SK-N-SH (cell line): ENCODE measurements around the gene CACNA1H. TPM values are rescaled to one million over a fixed set of nuclear protein-coding genes. Genes with fewer than 3 reads are reported as not detected.

Source experiments
- CTCF ChIA-PET: fragments of 300-600, 350-600 bp; formaldehyde crosslinking; extraction: SDS; loops from one replicate; lab custom pipeline; 2021; lab: Yijun Ruan, JAX
- POLR2A ChIA-PET: fragments of 350-600 bp; sonication (Branson Sonifier 250); formaldehyde crosslinking; extraction: SDS; loops from one replicate; lab custom pipeline; 2020; ENCODE audit warnings: antibody characterized with exemption, inconsistent platforms; lab: Yijun Ruan, JAX
- DNase-seq: peaks from one replicate; pipeline ENCODE4 v3.0.0; 2012
- H2AFZ ChIP-seq: fragments of 200-600 bp; sonication (generic); 2 replicates; pipeline ENCODE4 v1.8.1; 2016; ENCODE audit warnings: antibody characterized with exemption, mild to moderate bottlenecking, low read depth
- H3F3A ChIP-seq: fragments of 200-600 bp; sonication (generic); replicated peaks from 2 replicates; pipeline ENCODE3; 2016; ENCODE audit warnings: antibody characterized with exemption, mild to moderate bottlenecking; ENCODE audit not compliant: insufficient read depth
- H3K27ac ChIP-seq, 2 experiments: fragments of 200-500 bp in 1 of 2; fragments of 200-600 bp in 1 of 2; sonication (Bioruptor generic) in 1 of 2; sonication (generic), shearing (Covaris generic) in 1 of 2; 2 replicates each; pipeline versions ENCODE4 v1.5.1 to v1.6.1; 2014 to 2016; ENCODE audit warnings: low read depth in 2 of 2, inconsistent platforms in 1 of 2, low read length in 1 of 2, mild to moderate bottlenecking in 1 of 2, mixed read lengths in 1 of 2
- H3K27me3 ChIP-seq: fragments of 200-600 bp; sonication (generic), shearing (Covaris generic); 2 replicates; pipeline ENCODE4 v1.6.1; 2016; ENCODE audit warnings: mixed run types; ENCODE audit not compliant: insufficient read depth
- H3K36me3 ChIP-seq, 2 experiments: fragments of 200-500 bp in 1 of 2; fragments of 200-600 bp in 1 of 2; sonication (Bioruptor generic) in 1 of 2; sonication (generic) in 1 of 2; replicated peaks in 1 of 2; 2 replicates each; pipeline versions ENCODE3 to v1.5.1; 2014 to 2016; ENCODE audit warnings: low read length in 1 of 2, mild to moderate bottlenecking in 1 of 2; ENCODE audit not compliant: insufficient read depth in 2 of 2, control insufficient read depth in 1 of 2
- H3K4me1 ChIP-seq, 2 experiments: fragments of 200-500 bp in 1 of 2; fragments of 200-600 bp in 1 of 2; sonication (Bioruptor generic) in 1 of 2; sonication (generic), shearing (Covaris generic) in 1 of 2; 2 replicates each; pipeline versions ENCODE4 v1.5.1 to v1.6.1; 2014 to 2016; ENCODE audit warnings: low read depth in 1 of 2, low read length in 1 of 2, mixed run types in 1 of 2; ENCODE audit not compliant: insufficient read depth in 2 of 2, control insufficient read depth in 1 of 2
- H3K4me2 ChIP-seq: fragments of 200-600 bp; sonication (generic), shearing (Covaris generic); 2 replicates; pipeline ENCODE4 v1.6.1; 2017; ENCODE audit warnings: mixed run types
- H3K4me3 ChIP-seq, 2 experiments: fragments of 200-500 bp in 1 of 2; fragments of 200-600 bp in 1 of 2; sonication (Bioruptor generic) in 1 of 2; sonication (generic), shearing (Covaris generic) in 1 of 2; 2 replicates each; pipeline versions ENCODE4 v1.5.1 to v1.8.1; 2014 to 2016; ENCODE audit warnings: low read depth in 2 of 2, inconsistent platforms in 1 of 2, low read length in 1 of 2, mild to moderate bottlenecking in 1 of 2, mixed read lengths in 1 of 2, moderate library complexity in 1 of 2
- H3K79me2 ChIP-seq: fragments of 200-600 bp; sonication (generic); 2 replicates; pipeline ENCODE4 v1.8.1; 2017; ENCODE audit warnings: mild to moderate bottlenecking; ENCODE audit not compliant: insufficient read depth
- H3K9ac ChIP-seq: fragments of 200-600 bp; sonication (generic); 2 replicates; pipeline ENCODE4 v1.6.1; 2017; ENCODE audit warnings: mixed run types
- H3K9me2 ChIP-seq: fragments of 200-600 bp; sonication (generic); 2 replicates; pipeline ENCODE4 v1.6.1; 2017; ENCODE audit warnings: mixed run types
- H3K9me3 ChIP-seq: fragments of 200-600 bp; sonication (generic); 2 replicates; pipeline ENCODE4 v1.6.1; 2017; ENCODE audit warnings: mixed run types, mild to moderate bottlenecking, moderate library complexity
- H4K20me1 ChIP-seq: fragments of 200-600 bp; sonication (generic); 2 replicates; pipeline ENCODE4 v1.6.1; 2017; ENCODE audit warnings: mild to moderate bottlenecking, mixed run types; ENCODE audit not compliant: insufficient read depth
- ELF1 ChIP-seq: IDR thresholded peaks from 2 replicates; pipeline ENCODE4 v1.4.0; 2012
- EP300 ChIP-seq, 2 experiments: IDR thresholded peaks; 2 replicates each; pipeline versions ENCODE4 v1.4.0 to v1.6.1; 2012; ENCODE audit warnings: borderline replicate concordance in 1 of 2, low read depth in 1 of 2, low read length in 1 of 2
- FOSL2 ChIP-seq: IDR thresholded peaks from 2 replicates; pipeline ENCODE4 v1.4.0; 2012; ENCODE audit warnings: low read depth, mild to moderate bottlenecking, moderate library complexity, borderline replicate concordance
- FOXJ3 ChIP-seq: sonication (generic); formaldehyde crosslinking; IDR thresholded peaks from 2 replicates; pipeline ENCODE4 v1.5.1; 2020; ENCODE audit warnings: mild to moderate bottlenecking, missing genetic modification reagents
- GABPA ChIP-seq: IDR thresholded peaks from 2 replicates; pipeline ENCODE4 v1.4.0; 2012; ENCODE audit warnings: low read depth, mild to moderate bottlenecking
- JUND ChIP-seq: IDR thresholded peaks from 2 replicates; pipeline ENCODE4 v1.4.0; 2012
- NFIC ChIP-seq: IDR thresholded peaks from 2 replicates; pipeline ENCODE4 v1.4.0; 2012; ENCODE audit warnings: borderline replicate concordance
- NRF1 ChIP-seq: IDR thresholded peaks from 2 replicates; pipeline ENCODE4 v1.6.1; 2012; ENCODE audit warnings: low read depth, mild to moderate bottlenecking, low read length
- RXRA ChIP-seq: IDR thresholded peaks from 2 replicates; pipeline ENCODE4 v1.4.0; 2012; ENCODE audit warnings: low read depth, mild to moderate bottlenecking, borderline replicate concordance
- TCF12 ChIP-seq: IDR thresholded peaks from 2 replicates; pipeline ENCODE4 v1.4.0; 2012
- WGBS: methylation state at CpG from one replicate; pipeline ENCODE4 v1.1.6; 2017; ENCODE audit warnings: low lambda C conversion rate; 5-methylcytosine and 5-hydroxymethylcytosine counted together
- polyA plus RNA-seq, 3 experiments: library from polyadenylated mRNA; depleted of rRNA; stranded (reverse); fragments of >200 nt; gene quantifications; 2 replicates each; pipeline ENCODE4 v1.2.3, GENCODE V29; 2012
- TF ChIP-seq, protein P1 (sequence below): IDR thresholded peaks from 2 replicates; pipeline ENCODE4 v1.4.0; 2012; ENCODE audit warnings: low read depth, borderline replicate concordance
- TF ChIP-seq, protein P2 (sequence below): IDR thresholded peaks from 2 replicates; pipeline ENCODE4 v1.4.0; 2012; ENCODE audit warnings: low read depth, borderline replicate concordance
- TF ChIP-seq, protein P3 (sequence below): IDR thresholded peaks from 2 replicates; pipeline ENCODE4 v1.4.0; 2012; ENCODE audit warnings: low read depth
- TF ChIP-seq, protein P4 (sequence below): fragments of 150-350 bp; IDR thresholded peaks from 2 replicates; pipeline ENCODE4 v1.6.1; 2016; ENCODE audit warnings: mild to moderate bottlenecking, low read depth, low read length
- TF ChIP-seq, protein P5 (sequence below): fragments of 150-350 bp; IDR thresholded peaks from 2 replicates; pipeline ENCODE4 v1.6.1; 2017; ENCODE audit warnings: antibody characterized with exemption, low read length, low read depth, borderline replicate concordance

The CACNA1H gene
- polyA plus RNA-seq, 1 of the 3 experiments (the other 2 are of a cell fraction), result not detected

DNA sequence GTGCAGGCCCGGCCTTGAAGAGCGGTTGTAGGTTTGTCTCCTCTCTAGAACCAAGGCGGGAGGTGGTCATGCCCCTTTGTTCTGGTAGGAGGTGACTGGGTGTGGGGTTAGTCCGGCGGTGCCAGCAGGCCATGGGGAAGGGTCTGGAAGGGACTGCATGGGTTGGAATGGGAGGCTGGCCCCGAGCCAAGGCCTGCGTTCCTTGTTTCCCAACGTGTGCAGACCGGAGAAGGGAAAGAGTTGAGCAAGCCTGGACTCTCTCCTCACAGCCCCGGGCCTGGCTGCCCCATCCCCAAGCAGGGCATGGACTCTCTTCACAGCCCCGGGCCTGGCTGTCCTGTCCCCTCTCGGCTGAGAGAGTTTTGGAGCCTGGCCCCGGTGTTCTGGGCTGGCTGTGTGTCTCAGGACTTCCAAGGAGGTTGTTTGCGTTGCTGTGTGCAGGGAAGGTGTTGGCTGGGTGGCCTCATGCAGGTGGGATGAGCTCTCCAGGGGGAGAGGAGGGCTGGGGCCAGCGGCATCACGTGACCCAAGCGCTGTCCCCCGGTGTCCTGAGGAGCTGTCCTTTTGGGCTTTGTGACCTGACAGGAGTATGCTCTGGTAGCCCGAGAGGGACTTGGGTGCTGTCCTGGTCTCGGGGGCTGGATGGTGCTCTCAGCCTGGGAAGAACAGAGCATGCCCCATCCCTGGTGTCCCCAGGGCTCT, 2.6 kb downstream of the CACNA1H start:
- Histone ChIP-seq H3K4me1 (no peaks in the 10 kb centered on the region; a peak in 1 of 4 replicates), H2AFZ (no peak overlapping the region), H3K9me2 (no peaks in the 10 kb centered on the region), H3K9ac (no peak overlapping the region), H3K4me2 (no peak overlapping the region), H3K79me2 (no peaks in the 10 kb centered on the region), H3K9me3 (no peaks in the 10 kb centered on the region), H4K20me1 (peaks cover 19% of the 10 kb centered on the region), H3K27ac (no peak overlapping the region), H3K27me3 (peaks cover 83% of the 10 kb centered on the region), H3K4me3 (no peak overlapping the region), H3F3A (peaks cover 4% of the 10 kb centered on the region), H3K36me3 (no peaks in the 10 kb centered on the region)
- TF ChIP-seq JUND, result no peak
- TF ChIP-seq, protein P1, sequence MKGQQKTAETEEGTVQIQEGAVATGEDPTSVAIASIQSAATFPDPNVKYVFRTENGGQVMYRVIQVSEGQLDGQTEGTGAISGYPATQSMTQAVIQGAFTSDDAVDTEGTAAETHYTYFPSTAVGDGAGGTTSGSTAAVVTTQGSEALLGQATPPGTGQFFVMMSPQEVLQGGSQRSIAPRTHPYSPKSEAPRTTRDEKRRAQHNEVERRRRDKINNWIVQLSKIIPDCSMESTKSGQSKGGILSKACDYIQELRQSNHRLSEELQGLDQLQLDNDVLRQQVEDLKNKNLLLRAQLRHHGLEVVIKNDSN, result peak; percentile 51; the same call in 1 of the 2 replicates
- no peak for DNase-seq
- POLR2A ChIA-PET, result no interaction called here
- CTCF ChIA-PET, result no interaction called here
- WGBS, result 32% methylated on average over 11 of the region's 20 CpGs

DNA sequence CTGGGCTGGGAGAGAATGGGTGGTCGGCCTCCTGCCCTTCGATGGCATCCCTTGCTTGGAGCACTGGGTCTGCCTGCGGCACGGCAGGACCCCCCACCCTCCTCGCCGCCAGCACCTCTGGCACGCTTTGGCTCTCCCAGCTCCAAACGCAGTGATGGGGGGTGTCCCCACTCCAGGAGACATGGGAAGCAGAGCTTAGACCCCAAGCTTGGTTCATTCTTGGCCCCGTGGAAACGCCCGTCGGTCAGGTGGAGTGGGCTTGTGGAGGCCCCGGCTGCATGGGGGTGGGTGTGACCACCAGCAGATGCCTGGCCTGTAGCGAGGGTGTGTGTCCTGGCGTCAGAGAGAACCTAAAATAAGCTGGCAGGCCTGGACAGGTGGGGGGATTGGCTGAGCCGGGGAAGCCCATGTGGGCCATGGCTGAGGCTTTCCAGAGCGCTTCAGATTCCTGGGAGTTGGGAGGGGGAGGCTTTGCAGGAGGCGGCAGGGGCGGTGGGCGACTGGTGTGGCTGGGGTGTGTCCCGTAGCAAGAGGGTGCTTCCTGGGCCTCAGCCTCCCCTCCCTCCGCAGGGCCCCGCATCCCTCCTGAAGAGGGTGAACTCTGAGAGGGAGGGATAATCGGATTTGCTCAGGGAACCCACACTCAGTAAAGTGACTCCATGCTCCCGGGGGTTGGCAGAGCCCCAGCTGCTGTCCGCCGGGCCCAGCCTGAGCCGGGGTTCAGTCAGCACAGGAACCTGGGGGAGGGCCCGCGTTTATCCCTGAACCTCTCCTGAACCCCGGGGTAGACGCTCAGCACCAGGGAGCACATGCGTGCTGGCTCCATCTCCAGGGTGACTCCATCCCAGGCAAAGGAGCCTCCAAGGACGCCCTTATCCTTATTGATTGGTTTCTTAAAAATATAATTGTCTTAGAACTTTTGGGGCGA, 3.4 kb downstream of the CACNA1H start:
- Histone ChIP-seq H3K27ac (no peak overlapping the region), H3K79me2 (no peaks in the 10 kb centered on the region), H3K27me3 (peaks cover 83% of the 10 kb centered on the region), H3K4me3 (no peak overlapping the region), H3K36me3 (no peaks in the 10 kb centered on the region), H3F3A (peaks cover 2% of the 10 kb centered on the region), H2AFZ (no peak overlapping the region), H3K9ac (no peak overlapping the region), H3K9me2 (no peaks in the 10 kb centered on the region), H3K4me1 (no peaks in the 10 kb centered on the region; a peak in 1 of 4 replicates), H4K20me1 (peaks cover 25% of the 10 kb centered on the region), H3K9me3 (no peaks in the 10 kb centered on the region), H3K4me2 (no peak overlapping the region)
- ChIA-PET CTCF (interaction anchor here (1.0 kb wide), 1 partner anchor 99 kb away, joined by 3 read pairs; no protein-coding TSS in a partner anchor), POLR2A (no interaction called here)
- no peak for DNase-seq
- 26% methylated on average over 16 of the region's 35 CpGs for WGBS
- TF ChIP-seq GABPA (no peak), EP300 (IDR thresholded peaks at IDR 0.05; ENCODE audit: borderline replicate concordance in 1 of 2, low read depth in 1 of 2, low read length in 1 of 2) (no peak), FOXJ3 (CRISPR knock-in tag) (no peak), NFIC (no peak), RXRA (no peak), ELF1 (no peak), FOSL2 (no peak), NRF1 (no peak), TCF12 (no peak)
- TF ChIP-seq, protein P2, sequence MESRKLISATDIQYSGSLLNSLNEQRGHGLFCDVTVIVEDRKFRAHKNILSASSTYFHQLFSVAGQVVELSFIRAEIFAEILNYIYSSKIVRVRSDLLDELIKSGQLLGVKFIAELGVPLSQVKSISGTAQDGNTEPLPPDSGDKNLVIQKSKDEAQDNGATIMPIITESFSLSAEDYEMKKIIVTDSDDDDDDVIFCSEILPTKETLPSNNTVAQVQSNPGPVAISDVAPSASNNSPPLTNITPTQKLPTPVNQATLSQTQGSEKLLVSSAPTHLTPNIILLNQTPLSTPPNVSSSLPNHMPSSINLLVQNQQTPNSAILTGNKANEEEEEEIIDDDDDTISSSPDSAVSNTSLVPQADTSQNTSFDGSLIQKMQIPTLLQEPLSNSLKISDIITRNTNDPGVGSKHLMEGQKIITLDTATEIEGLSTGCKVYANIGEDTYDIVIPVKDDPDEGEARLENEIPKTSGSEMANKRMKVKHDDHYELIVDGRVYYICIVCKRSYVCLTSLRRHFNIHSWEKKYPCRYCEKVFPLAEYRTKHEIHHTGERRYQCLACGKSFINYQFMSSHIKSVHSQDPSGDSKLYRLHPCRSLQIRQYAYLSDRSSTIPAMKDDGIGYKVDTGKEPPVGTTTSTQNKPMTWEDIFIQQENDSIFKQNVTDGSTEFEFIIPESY, result no peak
- TF ChIP-seq, protein P3, sequence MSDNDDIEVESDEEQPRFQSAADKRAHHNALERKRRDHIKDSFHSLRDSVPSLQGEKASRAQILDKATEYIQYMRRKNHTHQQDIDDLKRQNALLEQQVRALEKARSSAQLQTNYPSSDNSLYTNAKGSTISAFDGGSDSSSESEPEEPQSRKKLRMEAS, result no peak
- TF ChIP-seq, protein P4, sequence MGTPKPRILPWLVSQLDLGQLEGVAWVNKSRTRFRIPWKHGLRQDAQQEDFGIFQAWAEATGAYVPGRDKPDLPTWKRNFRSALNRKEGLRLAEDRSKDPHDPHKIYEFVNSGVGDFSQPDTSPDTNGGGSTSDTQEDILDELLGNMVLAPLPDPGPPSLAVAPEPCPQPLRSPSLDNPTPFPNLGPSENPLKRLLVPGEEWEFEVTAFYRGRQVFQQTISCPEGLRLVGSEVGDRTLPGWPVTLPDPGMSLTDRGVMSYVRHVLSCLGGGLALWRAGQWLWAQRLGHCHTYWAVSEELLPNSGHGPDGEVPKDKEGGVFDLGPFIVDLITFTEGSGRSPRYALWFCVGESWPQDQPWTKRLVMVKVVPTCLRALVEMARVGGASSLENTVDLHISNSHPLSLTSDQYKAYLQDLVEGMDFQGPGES, result no peak
- TF ChIP-seq, protein P5, sequence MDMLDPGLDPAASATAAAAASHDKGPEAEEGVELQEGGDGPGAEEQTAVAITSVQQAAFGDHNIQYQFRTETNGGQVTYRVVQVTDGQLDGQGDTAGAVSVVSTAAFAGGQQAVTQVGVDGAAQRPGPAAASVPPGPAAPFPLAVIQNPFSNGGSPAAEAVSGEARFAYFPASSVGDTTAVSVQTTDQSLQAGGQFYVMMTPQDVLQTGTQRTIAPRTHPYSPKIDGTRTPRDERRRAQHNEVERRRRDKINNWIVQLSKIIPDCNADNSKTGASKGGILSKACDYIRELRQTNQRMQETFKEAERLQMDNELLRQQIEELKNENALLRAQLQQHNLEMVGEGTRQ, result no peak
